Ureter (tissue), 1 donor: Measurements from ENCODE around the gene GBP7. TPM values are rescaled to one million over a fixed set of nuclear protein-coding genes. Genes with fewer than 3 reads are reported as not detected.
A peak's percentile ranks its signal among the peaks of the same experiment; 100 is the strongest.

Experiments used
- DNase-seq: peaks from one replicate; pipeline ENCODE4 v3.0.0-alpha.2; 2020; ENCODE audit warnings: low spot score
- total RNA-seq: library from RNA; stranded (reverse); gene quantifications from one replicate; pipeline ENCODE4 v1.2.4, GENCODE V29; 2023
- donor health status: DM: yes; HTN: yes; CAD: no.

GBP7 gene
- total RNA-seq, 1 donor from 2014 or later, result not detected

- DNase-seq, result no peak
Observed at GRCh38 chr1:89121641-89122040, 54.2 kb downstream of the GBP7 start.

- DNase-seq, result no peak
Observed at GRCh38 chr1:89114662-89115061, 61.1 kb downstream of the GBP7 start.

- DNase-seq, result no peak
Observed at GRCh38 chr1:89112871-89113613, 62.8 kb downstream of the GBP7 start.

DNA sequence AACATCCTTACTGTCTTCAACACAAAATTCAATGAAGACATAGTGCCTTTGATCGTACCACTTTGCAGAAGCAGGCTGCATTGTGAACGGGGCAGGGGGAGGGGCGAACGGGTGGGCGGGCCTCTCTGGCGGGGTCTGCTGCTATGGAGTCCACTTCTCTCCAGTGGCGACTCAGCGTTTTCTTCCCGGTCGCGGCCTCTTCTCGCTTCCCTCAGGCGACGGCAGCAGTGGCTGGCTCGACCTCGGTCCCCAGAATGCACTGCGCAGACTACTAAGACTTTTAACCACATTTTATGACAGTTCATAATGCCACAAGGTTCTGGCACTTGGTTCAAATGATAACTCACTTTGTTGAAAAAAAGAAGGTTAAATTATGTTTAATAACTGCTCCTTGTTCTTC, 71.1 kb downstream of the GBP7 start:
- no peak for DNase-seq

GRCh38 chr1:89104147-89104546, 71.7 kb downstream of the GBP7 start:
- no peak for DNase-seq

DNA sequence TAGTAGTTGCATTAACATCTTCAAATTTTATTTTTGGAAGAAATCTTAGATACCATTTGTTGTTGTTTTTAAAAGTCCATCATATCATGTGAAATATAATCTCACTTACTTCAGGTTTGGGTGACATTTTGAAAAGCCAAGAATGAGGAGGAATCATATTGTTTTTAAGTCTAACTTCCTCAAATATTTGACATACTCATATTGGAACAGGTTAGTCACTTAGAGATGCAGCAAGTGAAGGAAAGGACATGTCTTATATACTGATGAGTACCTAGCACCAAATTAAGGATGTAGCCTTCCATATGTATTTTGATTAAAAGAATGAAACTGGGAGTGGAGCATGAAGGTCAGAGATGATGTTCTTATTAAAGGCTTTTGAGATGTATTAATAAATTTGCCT, 73.8 kb downstream of the GBP7 start:
- no peak for DNase-seq

DNA sequence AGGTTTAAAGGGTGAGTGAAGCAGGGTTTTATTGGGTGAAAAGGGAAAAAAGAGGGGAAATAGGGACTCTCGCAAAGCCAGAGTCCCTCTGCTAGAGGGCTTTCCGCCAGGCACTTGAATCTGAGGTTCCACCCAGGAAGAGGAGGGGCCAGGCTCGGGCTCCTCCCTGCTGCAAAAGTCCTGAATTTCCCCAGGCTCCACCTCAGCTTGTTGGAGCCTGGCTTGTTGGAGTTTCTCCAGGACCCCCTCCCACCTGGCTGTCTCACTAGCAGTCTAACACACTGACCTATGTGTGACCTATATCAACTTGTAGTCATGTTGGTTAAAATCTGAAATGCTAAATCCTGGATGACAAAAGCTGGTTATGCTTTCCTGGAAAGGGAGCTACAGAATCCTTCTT, 75.4 kb downstream of the GBP7 start:
- DNase-seq, result no peak

DNA sequence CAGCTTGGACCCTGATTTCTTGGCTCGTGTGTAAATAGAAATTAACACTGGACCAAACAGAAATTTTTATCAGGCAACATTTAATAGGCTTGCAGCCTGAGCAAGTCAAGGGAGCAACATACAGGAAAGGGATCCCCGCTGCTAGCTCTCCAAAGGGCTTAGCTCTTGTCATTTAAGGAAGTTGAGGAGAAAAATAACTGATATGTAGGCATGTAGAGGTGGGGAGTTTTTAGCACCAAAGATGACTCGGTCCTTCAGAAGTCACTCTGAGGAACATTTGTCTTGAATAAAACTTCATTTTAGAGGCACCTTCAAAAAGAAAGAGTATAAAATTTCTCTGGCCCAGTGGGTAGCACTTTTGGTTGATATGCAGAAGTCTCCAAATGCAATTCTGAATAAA, 76.9 kb downstream of the GBP7 start:
- no peak for DNase-seq

DNA sequence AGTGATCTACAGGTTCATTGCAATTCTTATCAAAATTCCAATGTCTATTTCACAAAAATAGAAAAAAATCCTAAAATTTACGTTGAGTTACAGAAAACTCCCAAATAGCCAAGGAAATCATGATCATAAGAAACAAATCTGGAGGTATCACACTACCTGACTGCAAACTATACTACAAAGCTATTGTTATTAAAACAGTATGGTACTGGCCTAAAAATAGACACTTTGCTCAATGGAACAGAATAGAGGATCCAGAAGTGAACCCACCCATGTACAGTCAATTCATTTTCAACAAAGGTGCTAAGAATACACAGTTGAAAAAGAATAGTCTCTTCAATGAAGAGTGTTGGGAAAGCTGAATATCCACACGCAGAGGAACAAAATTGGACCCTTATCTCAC, 80.1 kb downstream of the GBP7 start:
- no peak for DNase-seq

DNA sequence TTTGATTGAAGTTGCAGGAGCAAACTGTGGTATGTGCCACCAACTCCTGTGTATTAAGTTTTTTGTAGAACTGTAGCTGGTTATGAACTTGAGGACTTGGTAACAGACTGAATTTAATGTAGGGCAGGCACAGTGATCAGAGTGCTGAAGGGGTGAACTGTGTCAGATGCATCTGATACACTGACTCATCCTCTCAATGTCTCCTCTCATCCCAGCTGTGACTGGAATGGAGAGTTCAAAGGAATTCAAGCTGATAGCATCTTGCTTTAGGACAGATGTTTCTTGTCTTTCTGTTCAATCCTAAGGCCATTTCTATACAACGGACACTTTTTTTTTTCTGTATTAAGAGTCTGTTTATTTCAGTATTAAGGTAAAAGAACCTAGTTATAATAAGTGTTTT, 85.8 kb downstream of the GBP7 start:
- DNase-seq, result no peak

DNA sequence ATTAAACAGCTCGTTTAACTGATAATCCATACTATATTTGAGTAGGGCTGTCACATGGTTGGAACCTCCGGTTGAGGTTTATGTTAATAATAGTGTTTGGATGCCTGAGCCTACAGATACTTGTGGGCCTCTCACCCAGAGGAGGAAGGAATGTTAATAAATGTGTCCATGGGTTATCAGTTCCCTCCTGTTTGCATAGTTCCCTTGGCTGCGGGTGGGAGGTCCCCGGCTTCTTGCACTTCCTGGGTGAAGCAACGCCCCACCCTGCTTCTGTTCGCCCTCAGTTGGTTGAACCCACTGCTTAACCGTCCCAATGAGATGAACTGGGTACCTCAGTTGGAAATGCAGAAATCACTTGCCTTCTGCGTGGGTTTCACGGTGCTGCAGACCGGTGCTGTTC, 87.2 kb downstream of the GBP7 start:
- peak; percentile 53 for DNase-seq

DNA sequence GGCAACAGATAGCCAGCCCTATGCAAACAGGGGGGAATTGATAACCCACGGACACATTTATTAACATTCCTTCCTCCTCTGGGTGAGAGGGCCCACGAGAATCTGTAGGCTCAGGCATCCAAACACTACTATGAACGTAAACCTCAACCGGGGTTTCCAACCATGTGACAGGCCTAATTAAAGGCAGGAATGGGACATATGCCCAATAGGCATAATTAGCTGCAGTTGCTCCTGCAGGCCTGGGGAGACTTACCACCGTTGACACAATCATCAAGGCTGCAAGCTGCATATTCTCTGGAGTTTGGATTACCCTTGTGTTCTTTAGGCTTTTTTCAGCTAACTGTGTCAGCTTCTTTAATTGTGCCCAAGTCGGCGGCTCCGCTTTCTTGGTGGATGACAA, 88.6 kb downstream of the GBP7 start:
- DNase-seq, result no peak

- no peak for DNase-seq
Observed at GRCh38 chr1:89085781-89086180, 90.0 kb downstream of the GBP7 start.

Other genes with a start within 250 kb of the GBP7 start
- 44.4 TPM for gene KYAT3, start 183.4 kb downstream of the GBP7 start, total RNA-seq
- 23.1 TPM for gene RBMXL1, start 183.4 kb downstream of the GBP7 start, total RNA-seq
- 79.7 TPM for gene GBP3, start 153.1 kb downstream of the GBP7 start, total RNA-seq
- gene GBP1, start 110.8 kb downstream of the GBP7 start, total RNA-seq, result 39.3 TPM
- 70.6 TPM for gene GBP2, start 49.9 kb downstream of the GBP7 start, total RNA-seq
- 13.6 TPM for gene GBP4, start 22.9 kb upstream of the GBP7 start, total RNA-seq
- gene GBP5, start 96.9 kb upstream of the GBP7 start, total RNA-seq, result 2.3 TPM
- gene GBP6, start 188.1 kb upstream of the GBP7 start, total RNA-seq, result not detected